ENCODE measurements around the gene WDTC1. TPM values are rescaled to one million over a fixed set of nuclear protein-coding genes. Genes with fewer than 3 reads are reported as not detected.

WDTC1 gene
- total and polyA plus RNA-seq, 2 donors (not counting 1 experiment from before 2014, with no cell fraction given): 32.5 to 69.1 TPM

DNA sequence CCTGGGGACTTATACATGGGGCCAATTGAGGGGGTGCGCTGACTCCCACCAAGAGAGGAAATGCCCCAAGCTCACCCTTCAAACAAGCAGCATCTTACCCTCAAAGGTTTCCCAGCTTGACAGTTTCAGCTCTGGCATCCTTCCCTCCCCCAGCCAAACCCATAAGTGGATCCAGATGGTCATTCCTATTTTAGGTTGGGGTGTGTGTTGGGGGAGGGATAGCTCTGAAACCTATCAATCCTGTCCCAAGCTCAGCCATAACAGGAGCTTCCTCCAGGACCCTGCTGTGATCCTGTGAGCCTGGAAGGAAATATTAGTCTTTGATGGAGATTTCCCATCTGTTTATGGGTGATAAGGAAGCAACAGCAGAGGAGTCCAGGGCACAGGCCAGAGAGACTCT lies 84.2 kb downstream of the WDTC1 start:
- Histone ChIP-seq H3K27me3 (replicated peaks in 1 of 4; ENCODE audit: control extremely low read depth in 1 of 4, control insufficient read depth in 3 of 4, insufficient read depth in 4 of 4, low read length in 3 of 4) (no peaks in the 10 kb centered on the region), H3K36me3 (replicated peaks in 1 of 2; ENCODE audit: control extremely low read depth in 1 of 2, control insufficient read depth in 1 of 2, extremely low read depth in 1 of 2, insufficient read depth in 2 of 2, low read length in 1 of 2) (no peaks in the 10 kb centered on the region), H3K4me3 (ENCODE audit: control extremely low read depth in 1 of 5, extremely low read depth in 1 of 5, insufficient read depth in 1 of 5, low read depth in 2 of 5, low read length in 4 of 5) (no peak overlapping the region), H4K20me1 (ENCODE audit: control insufficient read depth, insufficient read depth, low read length, poor library complexity, severe bottlenecking) (peaks cover 6% of the 10 kb centered on the region), H3K79me2 (ENCODE audit: control insufficient read depth, insufficient read depth, low read length) (peaks cover 24% of the 10 kb centered on the region), H3K27ac (ENCODE audit: low read length in 2 of 2) (no peak overlapping the region), H3K4me2 (replicated peaks; ENCODE audit: low read depth, low read length, poor library complexity, severe bottlenecking) (no peak overlapping the region), H2AFZ (ENCODE audit: insufficient read depth, low read depth, low read length, poor library complexity, severe bottlenecking) (no peak overlapping the region), H3K9ac (ENCODE audit: low read length) (no peak overlapping the region), H3K9me3 (ENCODE audit: control extremely low read depth in 1 of 3, control insufficient read depth in 2 of 3, insufficient read depth in 1 of 3, low read length in 2 of 3) (no peaks in the 10 kb centered on the region), H3K4me1 (ENCODE audit: control insufficient read depth in 2 of 2, insufficient read depth in 2 of 2, low read length in 2 of 2) (peaks cover 15 to 22% of the 10 kb centered on the region in 2 donors)
- DNase-seq (no peak), ATAC-seq (ENCODE audit: low read depth) (no peak)
- POLR2A ChIA-PET: interaction anchor here (0.5 kb wide), 1 partner anchor 9 kb away, joined by 7 read pairs; no protein-coding TSS in a partner anchor
- peaks cover 12% of the 10 kb centered on the region for H3K27me3 Mint-ChIP-seq
- H3K9me3 Mint-ChIP-seq (ENCODE audit: insufficient read depth): no peaks in the 10 kb centered on the region
- no CpG with 5 or more reads among the region's 1 CpG for WGBS (ENCODE audit: insufficient coverage)
- no peak overlapping the region for H3K27ac Mint-ChIP-seq
- intact Hi-C loops (cut with micrococcal nuclease): no loop called here
- peaks cover 24% of the 10 kb centered on the region for H3K4me1 Mint-ChIP-seq
- CTCF ChIA-PET: interaction anchor here (1.3 to 9.9 kb wide), 2 partner anchors 21 to 77 kb away, joined by 4 to 77 read pairs; no protein-coding TSS in a partner anchor
- no peak overlapping the region for H3K4me3 Mint-ChIP-seq
- TF ChIP-seq EZH2 (IDR thresholded peaks at IDR 0.05; ENCODE audit: borderline replicate concordance, insufficient read depth, low read depth, low read length, poor library complexity, severe bottlenecking): no peak
- TF ChIP-seq, protein P1, sequence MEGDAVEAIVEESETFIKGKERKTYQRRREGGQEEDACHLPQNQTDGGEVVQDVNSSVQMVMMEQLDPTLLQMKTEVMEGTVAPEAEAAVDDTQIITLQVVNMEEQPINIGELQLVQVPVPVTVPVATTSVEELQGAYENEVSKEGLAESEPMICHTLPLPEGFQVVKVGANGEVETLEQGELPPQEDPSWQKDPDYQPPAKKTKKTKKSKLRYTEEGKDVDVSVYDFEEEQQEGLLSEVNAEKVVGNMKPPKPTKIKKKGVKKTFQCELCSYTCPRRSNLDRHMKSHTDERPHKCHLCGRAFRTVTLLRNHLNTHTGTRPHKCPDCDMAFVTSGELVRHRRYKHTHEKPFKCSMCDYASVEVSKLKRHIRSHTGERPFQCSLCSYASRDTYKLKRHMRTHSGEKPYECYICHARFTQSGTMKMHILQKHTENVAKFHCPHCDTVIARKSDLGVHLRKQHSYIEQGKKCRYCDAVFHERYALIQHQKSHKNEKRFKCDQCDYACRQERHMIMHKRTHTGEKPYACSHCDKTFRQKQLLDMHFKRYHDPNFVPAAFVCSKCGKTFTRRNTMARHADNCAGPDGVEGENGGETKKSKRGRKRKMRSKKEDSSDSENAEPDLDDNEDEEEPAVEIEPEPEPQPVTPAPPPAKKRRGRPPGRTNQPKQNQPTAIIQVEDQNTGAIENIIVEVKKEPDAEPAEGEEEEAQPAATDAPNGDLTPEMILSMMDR (IDR thresholded peaks at IDR 0.05): no peak

DNA sequence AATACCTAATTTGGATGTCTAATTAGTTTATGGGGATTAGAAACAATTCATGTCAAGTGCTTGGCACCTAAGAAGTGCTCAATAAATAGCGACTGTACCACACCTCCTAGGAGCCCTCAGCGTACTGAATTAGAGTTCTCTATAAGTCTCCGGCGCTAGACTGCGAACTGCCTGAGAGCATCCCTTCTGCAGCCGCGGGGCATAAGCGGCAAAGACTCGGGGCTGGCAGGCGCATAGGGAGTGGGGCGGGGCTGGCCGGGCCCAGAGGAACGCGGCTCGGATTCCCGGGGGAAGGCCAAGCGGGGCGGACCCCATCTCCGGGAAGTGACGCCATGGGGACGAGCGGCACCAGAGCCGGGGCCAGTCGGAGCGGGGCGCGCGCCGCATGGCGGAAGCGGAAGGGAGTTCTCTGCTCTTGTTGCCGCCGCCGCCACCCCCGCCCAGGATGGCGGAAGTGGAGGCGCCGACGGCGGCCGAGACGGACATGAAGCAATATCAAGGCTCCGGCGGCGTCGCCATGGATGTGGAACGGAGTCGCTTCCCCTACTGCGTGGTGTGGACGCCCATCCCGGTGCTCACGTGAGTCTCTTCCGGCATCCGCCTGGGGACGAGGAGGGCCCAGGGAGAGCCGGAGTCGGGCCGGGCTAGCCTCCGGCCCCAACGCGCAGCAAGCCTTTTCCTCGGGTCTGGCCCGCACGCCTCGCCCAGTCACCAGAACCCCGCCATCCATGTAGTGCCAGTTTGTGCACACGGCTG lies 87.6 kb downstream of the WDTC1 start, which contains the start of gene TMEM222:
TMEM222 (plus strand) TSS at position 351 of the 756 bp plus-strand sequence; CDS start at position 386, 35 bp downstream.
- H3K4me1 ChIP-seq (ENCODE audit: control insufficient read depth in 2 of 2, insufficient read depth in 2 of 2, low read length in 2 of 2): peaks cover 17 to 25% of the 10 kb centered on the region in 2 donors
- POLR2A ChIA-PET: interaction anchor here (0.6 to 1.0 kb wide), 4 partner anchors 36 to 341 kb away, joined by 3 to 7 read pairs (median 4); no protein-coding TSS in a partner anchor

More for the DNA sequence above, 87.6 kb downstream of the WDTC1 start, which contains the start of gene TMEM222:
- H3K9me3 Mint-ChIP-seq (ENCODE audit: insufficient read depth): no peaks in the 10 kb centered on the region
- peak; percentile 96 for ATAC-seq (ENCODE audit: low read depth)
- CTCF ChIA-PET: interaction anchor here (0.6 to 3.4 kb wide), 8 partner anchors 11 to 75 kb away, joined by 3 to 27 read pairs (median 6); partner anchors contain the start of gene SYTL1
- peak within 1 kb of the TSS; percentile 98 for H3K4me3 Mint-ChIP-seq
- Histone ChIP-seq H3K27me3 (replicated peaks in 1 of 4; ENCODE audit: control extremely low read depth in 1 of 4, control insufficient read depth in 3 of 4, insufficient read depth in 4 of 4, low read length in 3 of 4) (no peaks in the 10 kb centered on the region), H3K79me2 (ENCODE audit: control insufficient read depth, insufficient read depth, low read length) (peaks cover 58% of the 10 kb centered on the region), H4K20me1 (ENCODE audit: control insufficient read depth, insufficient read depth, low read length, poor library complexity, severe bottlenecking) (peaks cover 13% of the 10 kb centered on the region), H3K27ac (ENCODE audit: low read length in 2 of 2) (peak within 1 kb of the TSS; percentile 94), H3K9me3 (ENCODE audit: control extremely low read depth in 1 of 3, control insufficient read depth in 2 of 3, insufficient read depth in 1 of 3, low read length in 2 of 3) (no peaks in the 10 kb centered on the region), H3K36me3 (replicated peaks in 1 of 2; ENCODE audit: control extremely low read depth in 1 of 2, control insufficient read depth in 1 of 2, extremely low read depth in 1 of 2, insufficient read depth in 2 of 2, low read length in 1 of 2) (peaks cover 0 to 17% of the 10 kb centered on the region in 2 experiments), H3K4me3 (ENCODE audit: control extremely low read depth in 1 of 5, extremely low read depth in 1 of 5, insufficient read depth in 1 of 5, low read depth in 2 of 5, low read length in 4 of 5) (peak within 1 kb of the TSS; percentile 80 to 100 (median 98)), H2AFZ (ENCODE audit: insufficient read depth, low read depth, low read length, poor library complexity, severe bottlenecking) (peak within 1 kb of the TSS; percentile 96), H3K9ac (ENCODE audit: low read length) (peak within 1 kb of the TSS; percentile 99), H3K4me2 (replicated peaks; ENCODE audit: low read depth, low read length, poor library complexity, severe bottlenecking) (peak within 1 kb of the TSS; percentile 98)
- peaks cover 51% of the 10 kb centered on the region for H3K4me1 Mint-ChIP-seq
- peak; percentile 98 for DNase-seq
- peaks cover 12% of the 10 kb centered on the region for H3K27me3 Mint-ChIP-seq
- intact Hi-C loops (cut with micrococcal nuclease): loop anchor here (1.0 to 5.0 kb wide), 7 partner anchors 19 to 403 kb away; partner anchors contain the start of genes AHDC1, FAM76A, MAP3K6 and SLC9A1
- peak within 1 kb of the TSS; percentile 97 for H3K27ac Mint-ChIP-seq
- under 1% methylated on average over 67 of the region's 67 CpGs for WGBS (ENCODE audit: insufficient coverage)
- no peak for TF ChIP-seq EZH2 (IDR thresholded peaks at IDR 0.05; ENCODE audit: borderline replicate concordance, insufficient read depth, low read depth, low read length, poor library complexity, severe bottlenecking)
- TF ChIP-seq, protein P1 (IDR thresholded peaks at IDR 0.05): no peak

All from B cell (primary cell).